Measurements from ENCODE around the gene METTL5.

Gene METTL5

GRCh38 chr2:169795181-169795580 lies 29.5 kb downstream of the METTL5 start:
- H3K36me3 ChIP-seq (ENCODE audit: insufficient read depth): no peaks in the 10 kb centered on the region
- H3K4me2 ChIP-seq: no peak overlapping the region
- H3K4me1 ChIP-seq (ENCODE audit: low read depth, poor library complexity, severe bottlenecking): peaks cover 9% of the 10 kb centered on the region
- no peaks in the 10 kb centered on the region for H4K20me1 ChIP-seq (ENCODE audit: insufficient read depth)
- H3K27ac ChIP-seq: no peak overlapping the region
- H3K79me2 ChIP-seq (ENCODE audit: insufficient read depth, low read depth): peaks cover 12% of the 10 kb centered on the region; the same call in 1 of the 2 replicates
- H3K9ac ChIP-seq: no peak overlapping the region
- no peak overlapping the region for H2AFZ ChIP-seq (ENCODE audit: low read depth)
- no peaks in the 10 kb centered on the region for H3K27me3 ChIP-seq (ENCODE audit: insufficient read depth, low read depth)
- TF ChIP-seq CTCF (conservative IDR thresholded peaks at IDR 0.05; ENCODE audit: low read depth, low read length): no peak
- H3K4me3 ChIP-seq (IDR thresholded peaks at IDR 0.05; ENCODE audit: insufficient read depth, low read depth, low read length): no peak overlapping the region

- H3K27me3 ChIP-seq (ENCODE audit: insufficient read depth, low read depth): no peaks in the 10 kb centered on the region
- H3K9ac ChIP-seq: no peak overlapping the region
- no peaks in the 10 kb centered on the region for H3K36me3 ChIP-seq (ENCODE audit: insufficient read depth)
- no peak overlapping the region for H3K27ac ChIP-seq
- H3K4me2 ChIP-seq: no peak overlapping the region
- TF ChIP-seq CTCF (conservative IDR thresholded peaks at IDR 0.05; ENCODE audit: low read depth, low read length): no peak
- no peaks in the 10 kb centered on the region for H3K79me2 ChIP-seq (ENCODE audit: insufficient read depth, low read depth)
- no peak overlapping the region for H2AFZ ChIP-seq (ENCODE audit: low read depth)
- H3K4me3 ChIP-seq (IDR thresholded peaks at IDR 0.05; ENCODE audit: insufficient read depth, low read depth, low read length): no peak overlapping the region
- H4K20me1 ChIP-seq (ENCODE audit: insufficient read depth): no peaks in the 10 kb centered on the region
- H3K4me1 ChIP-seq (ENCODE audit: low read depth, poor library complexity, severe bottlenecking): no peaks in the 10 kb centered on the region
These were observed 34.1 kb downstream of the METTL5 start for GRCh38 chr2:169790581-169790980.

- H2AFZ ChIP-seq (ENCODE audit: low read depth): no peak overlapping the region
- TF ChIP-seq CTCF (conservative IDR thresholded peaks at IDR 0.05; ENCODE audit: low read depth, low read length): no peak
- H3K79me2 ChIP-seq (ENCODE audit: insufficient read depth, low read depth): no peaks in the 10 kb centered on the region
- H3K4me2 ChIP-seq: no peak overlapping the region
- H3K4me3 ChIP-seq (IDR thresholded peaks at IDR 0.05; ENCODE audit: insufficient read depth, low read depth, low read length): no peak overlapping the region
- no peaks in the 10 kb centered on the region for H3K36me3 ChIP-seq (ENCODE audit: insufficient read depth)
- H3K4me1 ChIP-seq (ENCODE audit: low read depth, poor library complexity, severe bottlenecking): no peaks in the 10 kb centered on the region
- no peaks in the 10 kb centered on the region for H4K20me1 ChIP-seq (ENCODE audit: insufficient read depth)
- H3K27ac ChIP-seq: no peak overlapping the region
- H3K27me3 ChIP-seq (ENCODE audit: insufficient read depth, low read depth): no peaks in the 10 kb centered on the region
- no peak overlapping the region for H3K9ac ChIP-seq
These were observed 42.2 kb downstream of the METTL5 start for GRCh38 chr2:169782513-169782912.

- Histone ChIP-seq H3K4me2 (no peak overlapping the region), H3K27me3 (ENCODE audit: insufficient read depth, low read depth) (no peaks in the 10 kb centered on the region), H3K36me3 (ENCODE audit: insufficient read depth) (no peaks in the 10 kb centered on the region), H2AFZ (ENCODE audit: low read depth) (no peak overlapping the region), H3K79me2 (ENCODE audit: insufficient read depth, low read depth) (no peaks in the 10 kb centered on the region), H3K9ac (no peak overlapping the region), H3K4me3 (IDR thresholded peaks at IDR 0.05; ENCODE audit: insufficient read depth, low read depth, low read length) (no peak overlapping the region), H3K27ac (no peak overlapping the region), H3K4me1 (ENCODE audit: low read depth, poor library complexity, severe bottlenecking) (no peaks in the 10 kb centered on the region), H4K20me1 (ENCODE audit: insufficient read depth) (no peaks in the 10 kb centered on the region)
- no peak for TF ChIP-seq CTCF (conservative IDR thresholded peaks at IDR 0.05; ENCODE audit: low read depth, low read length)
These were observed 43.3 kb downstream of the METTL5 start for GRCh38 chr2:169781249-169782013.

All from KMS-11 (cell line).